ENCODE data around the gene DUSP11. TPM values are rescaled to one million over a fixed set of nuclear protein-coding genes. Genes with fewer than 3 reads are reported as not detected.
"Not testable (repeated sequence)": the region's sequence is repeated elsewhere in the genome, so short reads cannot be mapped to it uniquely, and the experiment has no call there.

Gene DUSP11
- total and polyA plus RNA-seq, 5 donors = 13.0 to 16.2 (median 14.7) TPM

GRCh38 chr2:73718421-73718820 is 61.5 kb downstream of the DUSP11 start:
- DNase-seq (no peak), ATAC-seq (no peak)
- no peak overlapping the region for H3K27ac ChIP-seq (ENCODE audit: low read length)
- no peaks in the 10 kb centered on the region for H3K4me1 ChIP-seq (ENCODE audit: control insufficient read depth, insufficient read depth, low read length)
- 71% methylated on average over 6 of the region's 6 CpGs for WGBS
- no peaks in the 10 kb centered on the region for H3K9me3 ChIP-seq (ENCODE audit: control insufficient read depth, low read length)
- no peaks in the 10 kb centered on the region for H3K27me3 ChIP-seq (ENCODE audit: control insufficient read depth, insufficient read depth)
- intact Hi-C loops (cut with DNase I) = no loop called here
- no peak overlapping the region for H3K4me3 ChIP-seq (ENCODE audit: low read length)

- 84% methylated on average over 4 of the region's 4 CpGs for WGBS
- H3K27ac ChIP-seq (ENCODE audit: low read length); DNase-seq: not testable (repeated sequence)
These were observed 62.2 kb downstream of the DUSP11 start for GRCh38 chr2:73717695-73718094.

GRCh38 chr2:73717251-73717606 is 62.7 kb downstream of the DUSP11 start:
- ATAC-seq = peak in 1 of 2 donors; percentile 20
- H3K4me3 ChIP-seq (ENCODE audit: low read length) = peak overlapping the region; percentile 6
- H3K27me3 ChIP-seq (ENCODE audit: control insufficient read depth, insufficient read depth) = no peaks in the 10 kb centered on the region
- no peak for DNase-seq
- intact Hi-C loops (cut with DNase I) = no loop called here
- H3K27ac ChIP-seq (ENCODE audit: low read length) = peak overlapping the region; percentile 9
- H3K9me3 ChIP-seq (ENCODE audit: control insufficient read depth, low read length) = no peaks in the 10 kb centered on the region
- no peaks in the 10 kb centered on the region for H3K4me1 ChIP-seq (ENCODE audit: control insufficient read depth, insufficient read depth, low read length)

More at GRCh38 chr2:73717695-73718094, 62.2 kb downstream of the DUSP11 start:
- H3K4me3 ChIP-seq (ENCODE audit: low read length); H3K9me3 ChIP-seq (ENCODE audit: control insufficient read depth, low read length); H3K4me1 ChIP-seq (ENCODE audit: control insufficient read depth, insufficient read depth, low read length); intact Hi-C loops (cut with DNase I); H3K27me3 ChIP-seq (ENCODE audit: control insufficient read depth, insufficient read depth): not testable (repeated sequence)
- peak in 1 of 2 donors; percentile 27 for ATAC-seq

GRCh38 chr2:73716543-73717250 is 63.2 kb downstream of the DUSP11 start:
- 26% methylated on average over 8 of the region's 8 CpGs for WGBS
- Histone ChIP-seq H3K27me3 (ENCODE audit: control insufficient read depth, insufficient read depth) (no peaks in the 10 kb centered on the region), H3K27ac (ENCODE audit: low read length) (peak overlapping the region; percentile 36), H3K9me3 (ENCODE audit: control insufficient read depth, low read length) (no peaks in the 10 kb centered on the region), H3K4me1 (ENCODE audit: control insufficient read depth, insufficient read depth, low read length) (no peaks in the 10 kb centered on the region), H3K4me3 (ENCODE audit: low read length) (peak overlapping the region; percentile 6)
- DNase-seq = peak in 2 of 3 donors; percentile 46 to 50
- intact Hi-C loops (cut with DNase I) = no loop called here
- peak; percentile 82 to 88 for ATAC-seq

- Histone ChIP-seq H3K4me1 (ENCODE audit: control insufficient read depth, insufficient read depth, low read length) (no peaks in the 10 kb centered on the region), H3K9me3 (ENCODE audit: control insufficient read depth, low read length) (no peaks in the 10 kb centered on the region), H3K4me3 (ENCODE audit: low read length) (no peak overlapping the region), H3K27ac (ENCODE audit: low read length) (no peak overlapping the region), H3K27me3 (ENCODE audit: control insufficient read depth, insufficient read depth) (no peaks in the 10 kb centered on the region)
- WGBS = 74% methylated on average over 2 of the region's 2 CpGs
- ATAC-seq (no peak), DNase-seq (no peak)
- intact Hi-C loops (cut with DNase I) = no loop called here
These were observed 65.8 kb downstream of the DUSP11 start for GRCh38 chr2:73714091-73714490.

Other genes starting within 250 kb of the DUSP11 start
- not detected for gene NAT8, start 137.7 kb downstream of the DUSP11 start, total RNA-seq
- gene NAT8, start 137.7 kb downstream of the DUSP11 start, polyA plus RNA-seq = not detected
- 10 to 100 TPM; 19.2 to 30.2 (median 26.2) TPM for gene TPRKB, start 42.8 kb downstream of the DUSP11 start, total RNA-seq
- 74.1 TPM for gene TPRKB, start 42.8 kb downstream of the DUSP11 start, polyA plus RNA-seq
- gene C2orf78, start 4.1 kb upstream of the DUSP11 start, total RNA-seq = not detected
- gene C2orf78, start 4.1 kb upstream of the DUSP11 start, polyA plus RNA-seq = not detected
- 10 to 100 TPM; 33.6 to 48.0 (median 41.3) TPM for gene STAMBP, start 48.9 kb upstream of the DUSP11 start, total RNA-seq
- 36.0 TPM for gene STAMBP, start 48.9 kb upstream of the DUSP11 start, polyA plus RNA-seq
- 10 to 100 TPM in 1 of 4 donors, 1 to 10 TPM in 3; 1.4 to 26.4 (median 5.2) TPM for gene ACTG2, start 112.9 kb upstream of the DUSP11 start, total RNA-seq
- 33.6 TPM for gene ACTG2, start 112.9 kb upstream of the DUSP11 start, polyA plus RNA-seq
- 10 to 100 TPM; 20.2 to 29.0 (median 26.7) TPM for gene DGUOK, start 146.8 kb upstream of the DUSP11 start, total RNA-seq
- 47.4 TPM for gene DGUOK, start 146.8 kb upstream of the DUSP11 start, polyA plus RNA-seq
- 1 to 10 TPM; 2.5 to 3.3 (median 2.9) TPM for gene TET3, start 204.8 kb upstream of the DUSP11 start, total RNA-seq
- 1.1 TPM for gene TET3, start 204.8 kb upstream of the DUSP11 start, polyA plus RNA-seq

All from right cardiac atrium (tissue), 5 donors.